Iris pigment epithelial cell (primary cell): ENCODE measurements around the gene DENR.

Source experiments
- DNase-seq: peaks from one replicate; pipeline ENCODE4 v3.0.0-alpha.2; 2011; ENCODE audit warnings: low read depth

DENR gene

GRCh38 chr12:122820138-122820537, 67.5 kb downstream of the DENR start:
- no peak for DNase-seq
